PC-9 (cell line): Measurements from ENCODE around the gene HTR3B. TPM values are rescaled to one million over a fixed set of nuclear protein-coding genes. Genes with fewer than 3 reads are reported as not detected.
"Not testable (repeated sequence)": the region's sequence is repeated elsewhere in the genome, so short reads cannot be mapped to it uniquely, and the experiment has no call there.

Experiments used
- BruUV-seq: library from RNA; stranded (reverse); fragments of 400-500 nt; replicated peaks from 2 replicates; lab custom pipeline; 2021; lab: Mats Ljungman, UMichigan
- CTCF ChIA-PET: fragments of 300-600 bp; sonication (Branson Sonifier 250); formaldehyde crosslinking; loops from one replicate; lab custom pipeline; 2022; ENCODE audit warnings: antibody characterized with exemption; lab: Charles Lee
- POLR2A ChIA-PET: fragments of 300-600 bp; sonication (Branson Sonifier 250); formaldehyde crosslinking; loops from one replicate; lab custom pipeline; 2022; ENCODE audit warnings: antibody characterized with exemption; ENCODE audit not compliant: unreplicated experiment; lab: Charles Lee
- DNase-seq, 2 experiments: peaks; one replicate each; pipeline versions ENCODE4 v3.0.0 to v3.0.0-alpha.2; 2015 to 2022; ENCODE audit warnings: mixed read lengths in 1 of 2
- H2AFZ ChIP-seq: fragments of 200-600 bp; sonication (generic); 2 replicates; pipeline ENCODE4 v1.8.1; 2017; ENCODE audit warnings: antibody characterized with exemption
- H3F3A ChIP-seq: fragments of 200-600 bp; sonication (generic); 2 replicates; pipeline ENCODE4 v1.8.1; 2017; ENCODE audit warnings: antibody characterized with exemption, mild to moderate bottlenecking, low read depth; ENCODE audit not compliant: insufficient read depth
- H3K27ac ChIP-seq: fragments of 200-600 bp; sonication (generic); 2 replicates; pipeline ENCODE4 v1.6.1; 2016; ENCODE audit warnings: mixed run types
- H3K27me3 ChIP-seq: fragments of 200-600 bp; sonication (generic); 2 replicates; pipeline ENCODE4 v1.6.1; 2016; ENCODE audit warnings: low read depth, mixed run types; ENCODE audit not compliant: insufficient read depth
- H3K36me3 ChIP-seq: fragments of 200-600 bp; sonication (generic); 2 replicates; pipeline ENCODE4 v1.6.1; 2016; ENCODE audit warnings: low read depth, mixed run types
- H3K4me1 ChIP-seq: fragments of 200-600 bp; sonication (generic); replicated peaks from 2 replicates; pipeline ENCODE4 v1.6.1; 2016; ENCODE audit warnings: mixed run types; ENCODE audit not compliant: insufficient read depth
- H3K4me2 ChIP-seq: fragments of 200-600 bp; sonication (generic); 2 replicates; pipeline ENCODE4 v1.6.1; 2017; ENCODE audit warnings: mixed run types
- H3K4me3 ChIP-seq: fragments of 200-600 bp; sonication (generic); 2 replicates; pipeline ENCODE4 v1.6.1; 2016; ENCODE audit warnings: mixed run types
- H3K79me2 ChIP-seq: fragments of 200-600 bp; sonication (generic); 2 replicates; pipeline ENCODE4 v1.6.1; 2017; ENCODE audit warnings: low read depth, mixed run types
- H3K9me2 ChIP-seq: fragments of 200-600 bp; sonication (generic); 2 replicates; pipeline ENCODE4 v1.8.1; 2017; ENCODE audit warnings: mild to moderate bottlenecking; ENCODE audit not compliant: insufficient read depth
- H3K9me3 ChIP-seq: fragments of 200-600 bp; sonication (generic); 2 replicates; pipeline ENCODE4 v1.8.1; 2016; ENCODE audit warnings: low read depth; ENCODE audit not compliant: insufficient read depth
- H4K20me1 ChIP-seq: fragments of 200-600 bp; sonication (generic); 2 replicates; pipeline ENCODE4 v1.8.1; 2017; ENCODE audit not compliant: insufficient read depth
- EZH2 ChIP-seq: fragments of 200-600 bp; sonication (generic); IDR thresholded peaks from 2 replicates; pipeline ENCODE4 v1.8.0; 2017; ENCODE audit warnings: antibody characterized with exemption, low read depth
- intact Hi-C: fragments of 100-400 bp; cut with micrococcal nuclease; formaldehyde crosslinking; loops from one replicate; pipeline ENCODE4 v1.10.0; 2022; ENCODE audit not compliant: unreplicated experiment
- total RNA-seq: library from RNA; stranded (reverse); gene quantifications from 2 replicates; pipeline ENCODE4 v1.2.3, GENCODE V29; 2021
- TF ChIP-seq, protein P1 (sequence below): fragments of 200-600 bp; sonication (generic); conservative IDR thresholded peaks from 2 replicates; pipeline ENCODE4 v1.6.1; 2017; ENCODE audit warnings: mixed run types, antibody characterized with exemption, mild to moderate bottlenecking, moderate library complexity

HTR3B gene
- total RNA-seq, 1 experiment from 2014 or later, result not detected

DNA sequence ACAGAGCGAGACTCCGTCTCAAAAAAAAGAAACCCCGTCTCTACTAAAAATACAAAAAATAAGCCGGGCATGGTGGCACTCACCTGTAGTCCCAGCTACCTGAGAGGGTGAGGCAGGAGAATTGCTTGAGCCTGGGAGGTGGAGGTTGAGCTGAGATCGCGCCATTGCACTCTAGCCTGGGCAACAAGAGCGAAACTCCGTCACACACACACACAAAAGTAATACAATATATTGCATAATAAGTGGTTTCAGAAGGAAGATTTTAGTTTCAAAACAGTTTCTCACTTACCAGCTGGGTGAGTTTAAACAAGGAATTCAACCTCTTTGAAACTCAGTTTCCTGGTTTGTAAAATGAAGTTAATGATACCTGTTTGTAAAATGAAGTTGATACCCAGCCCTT is 37.7 kb downstream of the HTR3B start:
- Histone ChIP-seq H2AFZ (no peak overlapping the region), H3K27ac (no peak overlapping the region), H3F3A (no peaks in the 10 kb centered on the region), H3K36me3 (no peaks in the 10 kb centered on the region), H3K9me2 (no peaks in the 10 kb centered on the region), H3K9me3 (no peaks in the 10 kb centered on the region), H3K4me3 (no peak overlapping the region), H3K27me3 (peaks cover 98% of the 10 kb centered on the region), H3K4me1 (no peaks in the 10 kb centered on the region), H3K4me2 (no peak overlapping the region), H4K20me1 (0 out of 2 replicates have a peak, but pooled peaks cover 3% of the 10 kb centered on the region), H3K79me2 (no peaks in the 10 kb centered on the region)
- intact Hi-C loops, result no loop called here
- DNase-seq, result peak in 1 of 2 experiments; percentile 5
- POLR2A ChIA-PET, result no interaction called here
- CTCF ChIA-PET, result no interaction called here
- TF ChIP-seq EZH2, result no peak
- TF ChIP-seq, protein P1, sequence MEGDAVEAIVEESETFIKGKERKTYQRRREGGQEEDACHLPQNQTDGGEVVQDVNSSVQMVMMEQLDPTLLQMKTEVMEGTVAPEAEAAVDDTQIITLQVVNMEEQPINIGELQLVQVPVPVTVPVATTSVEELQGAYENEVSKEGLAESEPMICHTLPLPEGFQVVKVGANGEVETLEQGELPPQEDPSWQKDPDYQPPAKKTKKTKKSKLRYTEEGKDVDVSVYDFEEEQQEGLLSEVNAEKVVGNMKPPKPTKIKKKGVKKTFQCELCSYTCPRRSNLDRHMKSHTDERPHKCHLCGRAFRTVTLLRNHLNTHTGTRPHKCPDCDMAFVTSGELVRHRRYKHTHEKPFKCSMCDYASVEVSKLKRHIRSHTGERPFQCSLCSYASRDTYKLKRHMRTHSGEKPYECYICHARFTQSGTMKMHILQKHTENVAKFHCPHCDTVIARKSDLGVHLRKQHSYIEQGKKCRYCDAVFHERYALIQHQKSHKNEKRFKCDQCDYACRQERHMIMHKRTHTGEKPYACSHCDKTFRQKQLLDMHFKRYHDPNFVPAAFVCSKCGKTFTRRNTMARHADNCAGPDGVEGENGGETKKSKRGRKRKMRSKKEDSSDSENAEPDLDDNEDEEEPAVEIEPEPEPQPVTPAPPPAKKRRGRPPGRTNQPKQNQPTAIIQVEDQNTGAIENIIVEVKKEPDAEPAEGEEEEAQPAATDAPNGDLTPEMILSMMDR, result no peak
- no TSS peak for BruUV-seq

DNA sequence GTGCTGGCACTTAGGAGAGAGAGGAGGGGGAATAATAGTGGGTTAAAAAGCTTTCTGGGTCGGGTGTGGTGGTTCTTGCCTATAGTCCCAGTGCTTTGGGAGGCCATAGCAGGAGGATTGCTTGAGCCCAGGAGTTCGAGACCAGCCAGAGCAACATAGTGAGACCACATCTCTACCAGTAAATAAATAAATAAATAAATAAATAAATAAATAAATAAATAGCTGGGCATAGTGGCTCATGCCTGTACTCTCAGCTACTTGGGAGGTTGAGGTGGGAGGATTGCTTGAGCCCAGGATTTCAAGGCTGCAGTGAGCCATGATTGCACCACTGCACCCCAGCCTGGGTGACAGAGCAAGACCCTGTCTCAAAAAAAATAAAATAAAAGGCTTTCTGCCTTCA is 41.6 kb downstream of the HTR3B start:
- POLR2A ChIA-PET, H3K4me1 ChIP-seq, H3K9me2 ChIP-seq, H2AFZ ChIP-seq, H3K4me3 ChIP-seq, H3K4me2 ChIP-seq, CTCF ChIA-PET, BruUV-seq, H3K9me3 ChIP-seq, DNase-seq, H3K79me2 ChIP-seq, H4K20me1 ChIP-seq, H3K27ac ChIP-seq, H3F3A ChIP-seq, H3K36me3 ChIP-seq, intact Hi-C loops: not testable (repeated sequence)
- H3K27me3 ChIP-seq, result peaks cover 98% of the 10 kb centered on the region

DNA sequence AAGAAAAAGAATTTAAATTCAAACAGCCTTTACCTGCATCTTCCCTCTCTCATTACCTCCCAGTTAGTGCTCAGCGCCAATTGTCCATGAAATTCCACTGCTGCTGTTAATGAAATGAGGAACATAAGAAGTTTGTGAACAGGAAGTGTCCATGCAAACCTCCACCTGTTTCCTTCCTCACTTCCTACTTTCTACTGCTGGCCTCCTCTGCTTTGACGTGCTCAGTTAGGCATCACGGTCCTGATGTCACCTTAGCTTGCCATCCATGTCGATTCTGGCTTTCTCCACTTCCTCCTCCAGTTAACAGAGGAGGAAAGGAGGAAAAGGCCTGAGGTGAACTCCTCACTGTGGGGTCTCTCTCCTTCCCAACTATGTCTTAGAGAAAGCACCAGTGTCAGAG is 43.4 kb downstream of the HTR3B start:
- Histone ChIP-seq H3K27ac (no peak overlapping the region), H4K20me1 (0 out of 2 replicates have a peak, but pooled peaks cover 3% of the 10 kb centered on the region), H3K4me3 (no peak overlapping the region), H3K4me1 (no peaks in the 10 kb centered on the region), H3K79me2 (no peaks in the 10 kb centered on the region), H3K36me3 (no peaks in the 10 kb centered on the region), H3F3A (no peaks in the 10 kb centered on the region), H3K4me2 (no peak overlapping the region), H3K27me3 (peaks cover 98% of the 10 kb centered on the region), H3K9me3 (no peaks in the 10 kb centered on the region), H3K9me2 (no peaks in the 10 kb centered on the region), H2AFZ (no peak overlapping the region)
- ChIA-PET CTCF (no interaction called here), POLR2A (interaction anchor here (0.7 kb wide), 1 partner anchor 772 kb away, joined by 8 read pairs; no protein-coding TSS in a partner anchor)
- no peak for DNase-seq
- TF ChIP-seq, protein P1, result no peak
- no peak for TF ChIP-seq EZH2
- BruUV-seq, result no TSS peak
- intact Hi-C loops, result no loop called here

DNA sequence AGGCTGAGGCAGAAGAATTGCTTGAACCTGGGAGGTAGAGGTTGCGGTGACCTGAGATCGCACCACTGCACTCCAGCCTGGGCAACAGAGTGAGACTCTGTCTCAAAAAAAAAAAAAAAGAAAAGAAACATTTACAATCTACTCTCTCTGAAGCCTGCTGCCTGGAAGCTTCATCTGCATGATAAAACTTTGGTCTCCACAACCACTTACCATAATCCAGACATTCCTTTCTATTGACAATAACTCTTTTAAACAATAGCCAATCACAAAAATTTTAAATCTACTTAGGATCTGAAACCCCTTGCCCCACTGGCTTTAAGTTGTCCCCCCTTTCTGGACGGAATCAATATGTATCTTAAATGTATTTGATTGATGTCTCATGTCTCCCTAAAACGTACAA is 45.3 kb downstream of the HTR3B start:
- intact Hi-C loops, result no loop called here
- BruUV-seq, result no TSS peak

More for the DNA sequence above, 45.3 kb downstream of the HTR3B start:
- DNase-seq, result no peak
- Histone ChIP-seq H3K4me2 (no peak overlapping the region), H3K36me3 (no peaks in the 10 kb centered on the region), H3K4me3 (no peak overlapping the region), H2AFZ (no peak overlapping the region), H3K27ac (no peak overlapping the region), H3K4me1 (no peaks in the 10 kb centered on the region), H3F3A (no peaks in the 10 kb centered on the region), H3K79me2 (no peaks in the 10 kb centered on the region), H3K27me3 (peaks cover 97% of the 10 kb centered on the region), H3K9me2 (no peaks in the 10 kb centered on the region), H3K9me3 (no peaks in the 10 kb centered on the region), H4K20me1 (no peaks in the 10 kb centered on the region)
- ChIA-PET CTCF (no interaction called here), POLR2A (no interaction called here)
- TF ChIP-seq EZH2, result no peak
